IPS DF 6.9 (cell line): ENCODE results near the gene DACT3.

Experiments
- DNase-seq: peaks from one replicate; pipeline ENCODE4 v3.0.0-alpha.2; 2013; ENCODE audit warnings: low read depth, low spot score
- H3K27ac ChIP-seq: one replicate; pipeline ENCODE4 v1.5.1; 2013; ENCODE audit warnings: low read length, control low read depth
- H3K27me3 ChIP-seq: 2 replicates; pipeline ENCODE4 v1.6.1; 2013; ENCODE audit warnings: mild to moderate bottlenecking, low read length; ENCODE audit not compliant: control insufficient read depth, insufficient read depth
- H3K36me3 ChIP-seq: 2 replicates; pipeline ENCODE4 v1.6.1; 2013; ENCODE audit warnings: low read length; ENCODE audit not compliant: control insufficient read depth, insufficient read depth
- H3K4me1 ChIP-seq: 2 replicates; pipeline ENCODE4 v1.6.1; 2013; ENCODE audit warnings: low read length; ENCODE audit not compliant: control insufficient read depth, insufficient read depth
- H3K4me3 ChIP-seq: 2 replicates; pipeline ENCODE4 v1.5.1; 2013; ENCODE audit warnings: mild to moderate bottlenecking, low read length
- H3K9me3 ChIP-seq: 2 replicates; pipeline ENCODE4 v1.6.1; 2013; ENCODE audit warnings: low read length, inconsistent platforms; ENCODE audit not compliant: control insufficient read depth, insufficient read depth
- WGBS: extraction: QIAGEN DNeasy Blood & Tissue Kit; methylation state at CpG from one replicate; pipeline ENCODE4 v1.1.7; 2013; ENCODE audit warnings: mixed read lengths, missing lambda C conversion rate; ENCODE audit not compliant: insufficient read length, insufficient coverage; 5-methylcytosine and 5-hydroxymethylcytosine counted together

DACT3 gene

DNA sequence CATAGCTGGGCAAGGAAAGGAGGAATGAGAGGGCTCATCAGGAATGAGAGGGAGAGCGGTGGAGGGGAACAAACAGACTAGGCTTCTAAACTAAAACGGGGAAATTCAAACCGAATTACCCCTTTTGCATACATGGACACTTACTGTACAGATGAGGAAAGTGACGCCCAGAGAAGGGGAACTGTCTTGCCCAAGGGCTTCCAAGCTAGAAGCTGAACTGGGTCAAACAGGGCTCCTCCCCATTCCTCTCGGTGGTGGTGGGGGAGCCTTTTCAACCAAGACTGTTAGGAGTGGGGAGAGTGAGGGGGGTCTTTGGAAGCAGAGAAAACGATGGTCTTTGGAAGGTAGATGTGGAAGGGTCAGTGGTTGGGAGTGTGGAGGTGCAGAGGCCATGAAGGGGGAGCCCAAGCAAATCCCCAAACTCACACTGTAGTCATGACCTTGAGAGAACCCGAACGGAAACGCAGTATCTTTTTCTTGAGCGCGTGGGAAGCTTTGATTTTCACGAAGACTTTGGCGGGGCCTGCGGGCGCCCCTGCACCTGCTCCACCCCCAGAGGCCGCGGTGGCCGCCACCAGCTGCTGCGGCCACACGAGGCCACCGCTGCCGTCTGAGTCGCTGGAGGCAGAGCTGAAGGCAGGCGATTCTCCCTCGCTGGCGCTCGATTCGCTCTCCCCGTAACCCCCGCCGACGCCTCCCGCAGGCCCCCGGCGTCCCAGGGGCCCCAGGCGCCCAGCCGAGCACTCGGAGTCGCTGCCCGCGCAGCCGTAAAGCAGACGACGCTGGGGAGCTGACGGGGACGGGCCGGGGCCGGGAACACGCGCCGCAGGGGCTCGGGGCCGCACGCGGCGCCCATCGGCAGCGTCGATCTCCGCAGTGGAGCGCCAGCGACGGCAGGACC, 12.7 kb downstream of the DACT3 start:
- Histone ChIP-seq H3K27ac (no peak overlapping the region), H3K9me3 (no peaks in the 10 kb centered on the region), H3K36me3 (no peaks in the 10 kb centered on the region; the same call in 1 of the 2 replicates), H3K4me1 (0 out of 2 replicates have a peak, but pooled peaks cover 1% of the 10 kb centered on the region), H3K27me3 (peaks cover 27% of the 10 kb centered on the region), H3K4me3 (peak overlapping the region; percentile 36)
- no peak for DNase-seq
- WGBS = no CpG with 5 or more reads among the region's 63 CpGs

DNA sequence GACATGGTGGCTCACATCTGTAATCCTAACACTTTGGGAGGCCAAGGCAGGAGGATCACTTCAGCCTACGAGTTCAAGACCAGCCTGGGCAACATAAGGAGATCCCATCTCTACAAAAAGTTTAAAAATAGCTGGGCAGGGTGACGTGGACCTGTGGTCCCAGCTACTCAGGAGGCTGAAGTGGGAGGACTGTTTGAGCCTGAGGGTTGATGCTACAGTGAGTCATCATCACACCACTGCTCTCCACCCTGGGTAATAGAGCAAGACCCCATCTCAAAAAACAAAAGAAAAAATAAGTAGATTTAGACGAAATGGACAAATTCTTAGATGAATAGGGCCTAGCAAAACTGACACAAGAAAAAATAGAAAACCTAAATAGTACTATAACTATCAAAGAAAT, 14.6 kb downstream of the DACT3 start:
- WGBS = no CpG with 5 or more reads among the region's 3 CpGs
- Histone ChIP-seq H3K36me3 (no peaks in the 10 kb centered on the region; the same call in 1 of the 2 replicates), H3K27me3 (peaks cover 27% of the 10 kb centered on the region), H3K4me1 (0 out of 2 replicates have a peak, but pooled peaks cover 1% of the 10 kb centered on the region), H3K27ac (no peak overlapping the region), H3K9me3 (no peaks in the 10 kb centered on the region), H3K4me3 (no peak overlapping the region)
- DNase-seq = no peak

DNA sequence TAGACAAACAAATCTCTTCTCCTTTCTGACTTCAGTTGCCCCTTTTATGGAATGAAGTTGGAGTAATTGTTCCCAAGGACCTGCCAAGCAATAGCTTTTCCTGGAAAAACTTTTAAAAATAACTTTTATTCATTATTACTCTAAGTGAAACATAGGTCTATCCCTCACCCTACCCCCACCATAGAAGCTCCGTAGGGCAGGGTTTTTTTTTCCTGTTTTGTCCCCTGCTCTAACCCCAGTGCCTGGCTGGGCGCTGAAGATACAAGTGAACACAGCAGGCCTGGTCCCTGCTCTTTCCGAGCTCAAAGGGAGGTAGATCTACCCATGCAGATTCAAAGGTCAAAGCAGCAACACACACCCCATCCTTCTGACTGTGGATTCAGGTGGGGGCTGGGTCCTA, 16.3 kb downstream of the DACT3 start:
- DNase-seq = no peak
- H3K9me3 ChIP-seq = no peaks in the 10 kb centered on the region
- WGBS = no CpG with 5 or more reads among the region's 3 CpGs
- 0 out of 2 replicates have a peak, but pooled peaks cover 1% of the 10 kb centered on the region for H3K4me1 ChIP-seq
- H3K4me3 ChIP-seq = no peak overlapping the region
- no peak overlapping the region for H3K27ac ChIP-seq
- H3K36me3 ChIP-seq = no peaks in the 10 kb centered on the region; the same call in 1 of the 2 replicates
- peaks cover 23% of the 10 kb centered on the region for H3K27me3 ChIP-seq

DNA sequence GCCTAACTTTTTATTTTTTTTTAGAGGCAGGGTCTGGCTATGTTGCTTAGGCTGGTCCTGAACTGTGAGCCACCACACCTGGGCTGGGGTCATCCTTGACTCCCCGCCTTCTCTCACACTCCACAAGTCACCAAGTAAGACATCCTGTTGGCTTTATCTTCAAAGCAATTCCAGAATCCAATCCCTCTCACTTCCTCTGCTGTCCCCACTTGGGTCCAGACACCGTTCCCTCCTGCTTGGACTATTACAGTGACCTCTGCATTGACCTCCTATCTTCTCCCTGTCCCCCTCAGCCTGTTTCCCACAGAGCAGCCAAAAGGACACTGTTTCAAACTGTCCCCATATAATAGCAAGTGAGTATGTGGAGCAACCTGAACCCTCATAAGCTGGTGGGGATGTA, 20.3 kb downstream of the DACT3 start:
- 0 out of 2 replicates have a peak, but pooled peaks cover 2% of the 10 kb centered on the region for H3K4me1 ChIP-seq
- peaks cover 14% of the 10 kb centered on the region; the same call in 1 of the 2 replicates for H3K27me3 ChIP-seq
- no peak overlapping the region for H3K27ac ChIP-seq
- no peak for DNase-seq
- no peaks in the 10 kb centered on the region for H3K36me3 ChIP-seq
- H3K4me3 ChIP-seq = no peak overlapping the region
- H3K9me3 ChIP-seq = no peaks in the 10 kb centered on the region
- WGBS = no CpG with 5 or more reads among the region's 2 CpGs

DNA sequence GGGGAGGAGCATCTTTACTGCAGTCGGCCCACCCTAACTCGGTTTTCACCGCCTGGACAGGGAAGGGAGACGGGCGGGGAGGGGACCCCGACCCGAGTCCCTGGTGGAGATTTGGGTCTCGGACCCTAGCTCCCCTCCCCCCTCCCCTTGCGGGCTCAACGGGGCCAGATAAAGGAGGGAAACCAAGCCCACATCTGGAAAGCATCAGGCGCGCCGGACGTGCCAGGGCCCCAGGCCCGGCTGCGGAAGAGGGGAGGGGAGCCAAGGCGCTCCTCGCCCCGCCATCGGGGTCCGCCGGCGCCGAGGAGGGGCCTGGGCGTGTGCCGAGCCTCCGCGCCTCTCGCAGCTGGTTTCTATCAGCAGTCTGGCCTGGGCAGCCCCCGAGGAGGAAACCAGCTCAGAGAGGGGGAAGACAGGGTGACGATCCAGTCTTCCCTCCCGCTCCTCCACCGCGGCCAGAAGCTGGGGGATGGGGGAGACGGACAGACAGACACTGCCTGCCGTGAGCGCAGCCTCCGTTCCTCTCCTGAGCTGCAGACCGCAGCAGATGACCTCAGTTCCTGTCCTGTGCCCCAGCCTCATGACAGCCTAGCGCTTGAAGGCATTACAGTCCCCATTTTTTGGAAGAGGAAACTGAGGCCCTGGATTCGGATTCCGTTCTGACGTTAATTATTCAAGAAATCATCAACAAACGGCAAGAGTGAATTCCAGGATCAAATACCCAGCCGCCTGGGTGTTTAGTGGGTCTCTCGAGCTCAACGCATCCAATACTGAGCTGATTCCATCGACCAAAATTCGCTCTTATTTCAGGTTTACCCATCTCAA, 21.4 kb downstream of the DACT3 start:
- H3K27ac ChIP-seq = no peak overlapping the region

DNA sequence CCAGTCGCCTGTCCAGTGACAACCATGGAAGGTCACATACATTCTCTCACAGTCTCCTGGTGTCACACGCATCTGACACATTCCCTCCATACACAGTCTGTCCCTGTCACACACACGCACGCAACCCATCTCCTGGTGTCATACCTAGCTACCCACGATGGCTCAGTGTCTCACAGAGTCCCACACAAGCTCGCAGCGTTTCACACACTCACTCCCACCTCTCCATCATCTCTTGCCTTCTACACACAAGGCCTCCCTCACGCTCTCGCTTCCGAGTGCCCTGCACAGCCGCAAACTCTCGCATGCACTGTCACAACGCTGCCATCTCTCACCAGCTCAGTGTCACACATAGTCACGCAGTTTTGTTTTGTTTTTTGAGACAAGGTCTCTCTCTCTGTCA, 23.8 kb downstream of the DACT3 start:
- Histone ChIP-seq H3K4me1 (peaks cover 5% of the 10 kb centered on the region; the same call in 1 of the 2 replicates), H3K4me3 (no peak overlapping the region), H3K9me3 (no peaks in the 10 kb centered on the region), H3K27me3 (peaks cover 19% of the 10 kb centered on the region; the same call in 1 of the 2 replicates), H3K27ac (no peak overlapping the region), H3K36me3 (no peaks in the 10 kb centered on the region)
- no CpG with 5 or more reads among the region's 14 CpGs for WGBS
- DNase-seq = no peak

More for the DNA sequence above, 21.4 kb downstream of the DACT3 start:
- Histone ChIP-seq H3K36me3 (no peaks in the 10 kb centered on the region), H3K4me3 (peak overlapping the region; percentile 56; the same call in 1 of the 2 replicates), H3K27me3 (peaks cover 19% of the 10 kb centered on the region; the same call in 1 of the 2 replicates), H3K4me1 (0 out of 2 replicates have a peak, but pooled peaks cover 2% of the 10 kb centered on the region), H3K9me3 (no peaks in the 10 kb centered on the region)
- no CpG with 5 or more reads among the region's 49 CpGs for WGBS
- no peak for DNase-seq

DNA sequence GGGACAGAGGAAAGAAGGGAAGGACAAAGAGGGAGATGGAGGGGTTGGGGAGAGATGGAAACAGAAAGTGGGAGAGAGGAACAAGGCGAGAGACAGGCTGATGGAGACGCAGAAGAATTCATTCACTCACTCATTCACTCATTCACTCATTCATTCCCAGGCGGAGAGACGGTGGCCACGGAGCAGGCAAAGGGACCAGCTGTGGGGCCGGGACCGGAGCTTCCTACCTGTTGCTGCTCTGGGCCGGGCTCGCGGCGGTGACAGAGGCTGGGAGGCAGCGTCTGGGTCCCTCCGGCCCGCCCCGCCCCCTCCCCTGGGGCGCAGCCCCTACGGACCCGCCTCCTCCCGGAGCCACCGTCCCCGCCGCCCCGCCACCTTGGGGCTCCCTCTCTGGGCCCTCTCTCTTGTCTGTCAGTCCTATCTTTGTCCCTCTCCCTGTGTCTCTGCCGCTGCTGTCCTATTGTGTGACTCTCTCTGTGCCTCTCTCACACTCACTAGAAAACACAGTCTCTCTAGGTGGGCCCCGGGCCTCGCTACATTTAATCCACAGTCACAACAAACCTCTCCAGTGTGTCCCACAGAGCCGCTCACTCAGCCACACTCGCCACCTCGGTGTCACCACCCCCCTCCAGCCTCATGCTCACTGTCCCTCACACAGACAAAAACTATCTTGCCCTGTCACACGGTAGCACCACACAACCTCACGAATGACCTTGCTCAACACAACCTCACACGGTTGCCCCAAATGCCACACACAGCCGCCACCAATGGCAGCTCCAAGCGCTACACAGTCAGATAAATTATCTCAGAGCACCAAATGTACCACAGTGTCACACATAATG, 24.8 kb downstream of the DACT3 start, which contains the start of gene GNG8:
Gene GNG8 (minus strand): TSS at position 283 of the 842 bp plus-strand sequence. CDS start 1,520 bp downstream, outside the sequence.
- no peak for DNase-seq
- H3K27me3 ChIP-seq = peaks cover 19% of the 10 kb centered on the region; the same call in 1 of the 2 replicates
- no peak within 1 kb of the TSS for H3K27ac ChIP-seq
- H3K36me3 ChIP-seq = no peaks in the 10 kb centered on the region
- peak within 1 kb of the TSS; percentile 51; the same call in 1 of the 2 replicates for H3K4me3 ChIP-seq
- WGBS = no CpG with 5 or more reads among the region's 34 CpGs
- peaks cover 5% of the 10 kb centered on the region; the same call in 1 of the 2 replicates for H3K4me1 ChIP-seq
- H3K9me3 ChIP-seq = no peaks in the 10 kb centered on the region

DNA sequence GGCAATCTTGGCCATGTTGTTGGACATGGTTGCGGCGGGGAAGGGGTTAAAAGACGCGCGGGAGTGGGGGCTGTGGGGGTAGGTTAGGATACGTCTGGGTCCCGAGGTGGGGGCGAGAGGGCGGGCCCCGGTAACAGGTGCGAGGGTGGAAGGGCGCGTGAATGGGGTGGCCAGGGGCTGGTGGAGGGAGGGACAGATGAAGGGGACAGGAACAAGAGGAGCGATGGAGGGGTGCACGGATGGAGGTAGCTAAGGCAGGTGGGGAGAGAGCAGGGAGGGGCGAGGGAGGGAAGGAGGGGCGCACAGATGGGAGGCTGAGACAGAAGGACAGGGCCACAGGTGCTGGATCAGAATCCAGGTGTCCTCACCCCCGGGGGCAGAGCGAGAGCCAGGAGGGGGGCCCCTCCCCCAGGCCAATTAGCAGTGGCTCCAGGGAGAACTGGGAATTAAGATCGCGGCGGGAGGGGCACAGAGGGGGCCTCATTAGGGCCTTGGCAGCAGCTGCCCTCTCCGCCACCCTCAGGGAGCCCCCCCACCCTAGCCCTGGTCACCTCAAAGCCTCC, 26.2 kb downstream of the DACT3 start:
- peak overlapping the region; percentile 51; the same call in 1 of the 2 replicates for H3K4me3 ChIP-seq
- H3K27me3 ChIP-seq = peaks cover 19% of the 10 kb centered on the region; the same call in 1 of the 2 replicates
- no peaks in the 10 kb centered on the region for H3K36me3 ChIP-seq
- DNase-seq = no peak
- no peak overlapping the region for H3K27ac ChIP-seq
- peaks cover 8% of the 10 kb centered on the region for H3K4me1 ChIP-seq
- WGBS = no CpG with 5 or more reads among the region's 23 CpGs
- no peaks in the 10 kb centered on the region for H3K9me3 ChIP-seq

DNA sequence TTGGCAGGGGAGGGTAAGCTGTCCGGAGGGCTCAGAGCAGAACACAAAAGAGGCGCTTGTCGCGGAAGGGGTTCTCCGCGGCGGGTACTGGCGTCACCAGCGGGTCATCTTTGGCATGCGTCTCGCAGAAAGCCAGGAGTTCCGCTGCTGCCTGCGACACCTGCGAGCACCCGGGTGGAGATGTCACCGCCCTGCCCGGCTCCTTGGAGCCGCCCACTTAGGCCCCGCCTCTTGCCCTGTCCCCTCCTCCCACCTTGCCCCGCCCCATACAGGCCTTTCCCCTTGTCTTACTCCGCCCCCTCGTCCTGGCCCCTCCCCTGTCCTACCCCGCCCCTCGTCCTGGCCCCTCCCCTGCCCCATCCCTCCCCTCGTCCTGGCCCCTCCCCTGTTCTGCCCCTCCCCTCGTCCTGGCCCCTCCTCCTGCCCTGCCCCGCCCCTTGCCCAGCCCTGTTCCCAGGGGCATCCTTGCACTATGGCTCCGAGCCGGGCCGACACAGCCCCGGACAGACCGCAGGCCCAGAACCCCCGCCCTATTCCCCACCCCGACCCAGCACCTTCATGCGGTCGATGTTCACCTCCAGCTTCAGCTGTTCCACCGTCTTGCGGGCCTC, 26.8 kb downstream of the DACT3 start:
- no CpG with 5 or more reads among the region's 38 CpGs for WGBS
- no peak overlapping the region for H3K27ac ChIP-seq
- H3K36me3 ChIP-seq = no peaks in the 10 kb centered on the region
- no peaks in the 10 kb centered on the region for H3K9me3 ChIP-seq
- peaks cover 8% of the 10 kb centered on the region for H3K4me1 ChIP-seq
- no peak for DNase-seq
- H3K4me3 ChIP-seq = peak overlapping the region; percentile 51; the same call in 1 of the 2 replicates
- H3K27me3 ChIP-seq = peaks cover 19% of the 10 kb centered on the region; the same call in 1 of the 2 replicates
